SK-N-SH treated with all-trans-retinoic acid at 6 μM for 48 hours (cell line): Measurements from ENCODE around the gene ZNF148.

Experiments used
- ARNTL ChIP-seq: fragments of 450-650 bp; formaldehyde crosslinking; IDR thresholded peaks from 2 replicates; pipeline ENCODE4 v1.5.0; 2020; ENCODE audit warnings: low read depth, mild to moderate bottlenecking, moderate library complexity, borderline replicate concordance
- BACH2 ChIP-seq: fragments of 250-450 bp; sonication (Bioruptor Pico); IDR thresholded peaks from 2 replicates; pipeline ENCODE4 v1.9.0; 2021; ENCODE audit warnings: mild to moderate bottlenecking, borderline replicate concordance
- ISL1 ChIP-seq: fragments of 250-450 bp; sonication (Bioruptor Pico); IDR thresholded peaks from 2 replicates; pipeline ENCODE4 v2.1.2; 2022; ENCODE audit warnings: mild to moderate bottlenecking, moderate library complexity
- RARB ChIP-seq: fragments of 250-450 bp; sonication (Bioruptor Pico); IDR thresholded peaks from 2 replicates; pipeline ENCODE4 v1.8.0; 2021; ENCODE audit warnings: mild to moderate bottlenecking, moderate library complexity
- SNAI2 ChIP-seq: fragments of 250-450 bp; sonication (Bioruptor Pico); IDR thresholded peaks from 2 replicates; pipeline ENCODE4 v1.5.0; 2020; ENCODE audit warnings: mild to moderate bottlenecking, moderate library complexity
- TOX ChIP-seq: fragments of 250-450 bp; sonication (Bioruptor Pico); IDR thresholded peaks from 2 replicates; pipeline ENCODE4 v1.8.0; 2021; ENCODE audit warnings: mild to moderate bottlenecking, moderate library complexity, borderline replicate concordance
- TSHZ2 ChIP-seq: fragments of 250-450 bp; sonication (Bioruptor Pico); IDR thresholded peaks from 2 replicates; pipeline ENCODE4 v1.5.0; 2020; ENCODE audit warnings: mild to moderate bottlenecking, moderate library complexity
- ZC3H10 ChIP-seq: fragments of 250-450 bp; sonication (Bioruptor Pico); IDR thresholded peaks from 2 replicates; pipeline ENCODE4 v1.5.1; 2021; ENCODE audit warnings: mild to moderate bottlenecking, moderate library complexity
- ZFP3 ChIP-seq: fragments of 250-450 bp; sonication (Bioruptor Pico); IDR thresholded peaks from 2 replicates; pipeline ENCODE4 v1.5.0; 2020; ENCODE audit warnings: mild to moderate bottlenecking, moderate library complexity
- ZFP30 ChIP-seq: fragments of 450-650 bp; formaldehyde crosslinking; IDR thresholded peaks from 2 replicates; pipeline ENCODE4 v1.5.0; 2022; ENCODE audit warnings: mild to moderate bottlenecking, moderate library complexity
- ZNF8 ChIP-seq: fragments of 450-650 bp; formaldehyde crosslinking; IDR thresholded peaks from 2 replicates; pipeline ENCODE4 v1.5.0; 2020; ENCODE audit warnings: mild to moderate bottlenecking, moderate library complexity
- TF ChIP-seq, protein P1 (sequence below): fragments of 250-450 bp; sonication (Bioruptor Pico); IDR thresholded peaks from 2 replicates; pipeline ENCODE4 v1.8.0; 2020; ENCODE audit warnings: mild to moderate bottlenecking, moderate library complexity, borderline replicate concordance
- TF ChIP-seq, protein P2 (sequence below): fragments of 250-450 bp; sonication (Bioruptor Pico); IDR thresholded peaks from 2 replicates; pipeline ENCODE4 v1.5.1; 2021; ENCODE audit warnings: mild to moderate bottlenecking, moderate library complexity
- TF ChIP-seq, protein P3 (sequence below): fragments of 250-450 bp; sonication (Bioruptor Pico); IDR thresholded peaks from 2 replicates; pipeline ENCODE4 v1.5.1; 2020; ENCODE audit warnings: low read depth, mild to moderate bottlenecking, moderate library complexity

- TF ChIP-seq SNAI2 (CRISPR knock-in tag): no peak
- TF ChIP-seq ARNTL (CRISPR knock-in tag): no peak
- TF ChIP-seq, protein P1, sequence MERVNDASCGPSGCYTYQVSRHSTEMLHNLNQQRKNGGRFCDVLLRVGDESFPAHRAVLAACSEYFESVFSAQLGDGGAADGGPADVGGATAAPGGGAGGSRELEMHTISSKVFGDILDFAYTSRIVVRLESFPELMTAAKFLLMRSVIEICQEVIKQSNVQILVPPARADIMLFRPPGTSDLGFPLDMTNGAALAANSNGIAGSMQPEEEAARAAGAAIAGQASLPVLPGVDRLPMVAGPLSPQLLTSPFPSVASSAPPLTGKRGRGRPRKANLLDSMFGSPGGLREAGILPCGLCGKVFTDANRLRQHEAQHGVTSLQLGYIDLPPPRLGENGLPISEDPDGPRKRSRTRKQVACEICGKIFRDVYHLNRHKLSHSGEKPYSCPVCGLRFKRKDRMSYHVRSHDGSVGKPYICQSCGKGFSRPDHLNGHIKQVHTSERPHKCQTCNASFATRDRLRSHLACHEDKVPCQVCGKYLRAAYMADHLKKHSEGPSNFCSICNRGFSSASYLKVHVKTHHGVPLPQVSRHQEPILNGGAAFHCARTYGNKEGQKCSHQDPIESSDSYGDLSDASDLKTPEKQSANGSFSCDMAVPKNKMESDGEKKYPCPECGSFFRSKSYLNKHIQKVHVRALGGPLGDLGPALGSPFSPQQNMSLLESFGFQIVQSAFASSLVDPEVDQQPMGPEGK (CRISPR knock-in tag): no peak
- TF ChIP-seq, protein P2, sequence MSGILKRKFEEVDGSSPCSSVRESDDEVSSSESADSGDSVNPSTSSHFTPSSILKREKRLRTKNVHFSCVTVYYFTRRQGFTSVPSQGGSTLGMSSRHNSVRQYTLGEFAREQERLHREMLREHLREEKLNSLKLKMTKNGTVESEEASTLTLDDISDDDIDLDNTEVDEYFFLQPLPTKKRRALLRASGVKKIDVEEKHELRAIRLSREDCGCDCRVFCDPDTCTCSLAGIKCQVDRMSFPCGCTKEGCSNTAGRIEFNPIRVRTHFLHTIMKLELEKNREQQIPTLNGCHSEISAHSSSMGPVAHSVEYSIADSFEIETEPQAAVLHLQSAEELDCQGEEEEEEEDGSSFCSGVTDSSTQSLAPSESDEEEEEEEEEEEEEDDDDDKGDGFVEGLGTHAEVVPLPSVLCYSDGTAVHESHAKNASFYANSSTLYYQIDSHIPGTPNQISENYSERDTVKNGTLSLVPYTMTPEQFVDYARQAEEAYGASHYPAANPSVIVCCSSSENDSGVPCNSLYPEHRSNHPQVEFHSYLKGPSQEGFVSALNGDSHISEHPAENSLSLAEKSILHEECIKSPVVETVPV (CRISPR knock-in tag): no peak
- no peak for TF ChIP-seq ISL1 (CRISPR knock-in tag)
- no peak for TF ChIP-seq ZFP3 (CRISPR knock-in tag)
- no peak for TF ChIP-seq TSHZ2 (CRISPR knock-in tag)
- TF ChIP-seq, protein P3, sequence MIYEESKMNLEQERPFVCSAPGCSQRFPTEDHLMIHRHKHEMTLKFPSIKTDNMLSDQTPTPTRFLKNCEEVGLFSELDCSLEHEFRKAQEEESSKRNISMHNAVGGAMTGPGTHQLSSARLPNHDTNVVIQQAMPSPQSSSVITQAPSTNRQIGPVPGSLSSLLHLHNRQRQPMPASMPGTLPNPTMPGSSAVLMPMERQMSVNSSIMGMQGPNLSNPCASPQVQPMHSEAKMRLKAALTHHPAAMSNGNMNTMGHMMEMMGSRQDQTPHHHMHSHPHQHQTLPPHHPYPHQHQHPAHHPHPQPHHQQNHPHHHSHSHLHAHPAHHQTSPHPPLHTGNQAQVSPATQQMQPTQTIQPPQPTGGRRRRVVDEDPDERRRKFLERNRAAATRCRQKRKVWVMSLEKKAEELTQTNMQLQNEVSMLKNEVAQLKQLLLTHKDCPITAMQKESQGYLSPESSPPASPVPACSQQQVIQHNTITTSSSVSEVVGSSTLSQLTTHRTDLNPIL (CRISPR knock-in tag): no peak
- TF ChIP-seq ZFP30 (CRISPR knock-in tag): no peak
- no peak for TF ChIP-seq RARB (CRISPR knock-in tag)
- TF ChIP-seq ZNF8 (CRISPR knock-in tag): no peak
- TF ChIP-seq ZC3H10 (CRISPR knock-in tag): no peak
- TF ChIP-seq BACH2 (CRISPR knock-in tag): no peak
- TF ChIP-seq TOX: no peak
Measured at GRCh38 chr3:125410922-125411321, 35.8 kb upstream of the ZNF148 start.
